HEK293 (cell line): Measurements from ENCODE around the gene NANOS3.

ENCODE experiments used
- ELK4 ChIP-seq: IDR thresholded peaks from 2 replicates; pipeline ENCODE4 v1.6.1; 2011; ENCODE audit warnings: mild to moderate bottlenecking, low read depth, low read length, borderline replicate concordance
- HOXC10 ChIP-seq: sonication (generic); formaldehyde crosslinking; IDR thresholded peaks from 2 replicates; pipeline ENCODE4 v1.8.1; 2023; ENCODE audit warnings: mild to moderate bottlenecking, missing genetic modification reagents
- INSM2 ChIP-seq: fragments of 450-650 bp; formaldehyde crosslinking; IDR thresholded peaks from 2 replicates; pipeline ENCODE4 v1.5.1; 2016; ENCODE audit warnings: missing biosample characterization, missing genetic modification characterization
- SALL2 ChIP-seq: fragments of 450-650 bp; formaldehyde crosslinking; IDR thresholded peaks from 2 replicates; pipeline ENCODE4 v1.5.0; 2017; ENCODE audit warnings: missing biosample characterization, mild to moderate bottlenecking, missing genetic modification characterization, borderline replicate concordance
- SP2 ChIP-seq: fragments of 450-650 bp; formaldehyde crosslinking; IDR thresholded peaks from 2 replicates; pipeline ENCODE4 v1.5.1; 2016; ENCODE audit warnings: missing biosample characterization, missing genetic modification characterization
- ZBTB11 ChIP-seq: fragments of 450-650 bp; formaldehyde crosslinking; conservative IDR thresholded peaks from 2 replicates; pipeline ENCODE4 v1.5.1; 2016; ENCODE audit warnings: low read depth, missing biosample characterization, missing genetic modification characterization
- ZBTB26 ChIP-seq: fragments of 450-650 bp; formaldehyde crosslinking; optimal IDR thresholded peaks from 2 replicates; pipeline ENCODE3; 2016; ENCODE audit warnings: missing biosample characterization, mild to moderate bottlenecking, missing genetic modification characterization
- ZBTB48 ChIP-seq: fragments of 450-650 bp; formaldehyde crosslinking; IDR thresholded peaks from 2 replicates; pipeline ENCODE4 v1.5.1; 2016; ENCODE audit warnings: missing biosample characterization, missing genetic modification characterization
- ZFHX2 ChIP-seq: fragments of 450-650 bp; formaldehyde crosslinking; conservative IDR thresholded peaks from 2 replicates; pipeline ENCODE4 v1.5.1; 2016; ENCODE audit warnings: missing biosample characterization, missing genetic modification characterization
- ZFP37 ChIP-seq: fragments of 450-650 bp; formaldehyde crosslinking; IDR thresholded peaks from 2 replicates; pipeline ENCODE4 v1.5.1; 2016; ENCODE audit warnings: missing biosample characterization, missing genetic modification characterization
- ZNF138 ChIP-seq: fragments of 450-650 bp; formaldehyde crosslinking; IDR thresholded peaks from 2 replicates; pipeline ENCODE4 v1.5.1; 2016; ENCODE audit warnings: missing biosample characterization, missing genetic modification characterization, borderline replicate concordance
- ZNF18 ChIP-seq: fragments of 450-650 bp; formaldehyde crosslinking; IDR thresholded peaks from 2 replicates; pipeline ENCODE4 v1.5.1; 2016; ENCODE audit warnings: missing biosample characterization, missing genetic modification characterization
- ZNF221 ChIP-seq: fragments of 450-650 bp; formaldehyde crosslinking; IDR thresholded peaks from 2 replicates; pipeline ENCODE4 v1.5.1; 2017; ENCODE audit warnings: missing biosample characterization, missing genetic modification characterization, borderline replicate concordance
- ZNF239 ChIP-seq: fragments of 450-650 bp; formaldehyde crosslinking; IDR thresholded peaks from 2 replicates; pipeline ENCODE4 v1.5.1; 2016; ENCODE audit warnings: missing biosample characterization, missing genetic modification characterization
- ZNF302 ChIP-seq: fragments of 450-650 bp; formaldehyde crosslinking; IDR thresholded peaks from 2 replicates; pipeline ENCODE4 v1.5.1; 2016; ENCODE audit warnings: missing biosample characterization, missing genetic modification characterization, low read depth
- ZNF324 ChIP-seq: fragments of 450-650 bp; formaldehyde crosslinking; IDR thresholded peaks from 2 replicates; pipeline ENCODE4 v1.5.1; 2016; ENCODE audit warnings: missing biosample characterization, missing genetic modification characterization
- ZNF391 ChIP-seq: fragments of 450-650 bp; formaldehyde crosslinking; IDR thresholded peaks from 2 replicates; pipeline ENCODE4 v1.5.1; 2016; ENCODE audit warnings: low read depth, missing biosample characterization, missing genetic modification characterization, borderline replicate concordance
- ZNF398 ChIP-seq: fragments of 450-650 bp; formaldehyde crosslinking; IDR thresholded peaks from 2 replicates; pipeline ENCODE4 v1.5.1; 2017; ENCODE audit warnings: missing biosample characterization, missing genetic modification characterization
- ZNF558 ChIP-seq: fragments of 450-650 bp; formaldehyde crosslinking; IDR thresholded peaks from 2 replicates; pipeline ENCODE4 v1.5.1; 2016; ENCODE audit warnings: missing biosample characterization, missing genetic modification characterization
- ZNF621 ChIP-seq: fragments of 450-650 bp; formaldehyde crosslinking; IDR thresholded peaks from 2 replicates; pipeline ENCODE4 v1.5.1; 2017; ENCODE audit warnings: missing biosample characterization, missing genetic modification characterization
- ZNF629 ChIP-seq: fragments of 450-650 bp; formaldehyde crosslinking; IDR thresholded peaks from 2 replicates; pipeline ENCODE4 v1.5.1; 2017; ENCODE audit warnings: missing biosample characterization, missing genetic modification characterization
- ZNF664 ChIP-seq: fragments of 450-650 bp; formaldehyde crosslinking; IDR thresholded peaks from 2 replicates; pipeline ENCODE4 v1.5.1; 2016; ENCODE audit warnings: missing biosample characterization, missing genetic modification characterization
- ZNF701 ChIP-seq: fragments of 450-650 bp; formaldehyde crosslinking; IDR thresholded peaks from 2 replicates; pipeline ENCODE4 v1.5.1; 2016; ENCODE audit warnings: missing biosample characterization, missing genetic modification characterization
- ZNF843 ChIP-seq: fragments of 450-650 bp; formaldehyde crosslinking; IDR thresholded peaks from 2 replicates; pipeline ENCODE4 v1.5.1; 2016; ENCODE audit warnings: missing biosample characterization, missing genetic modification characterization
- ZSCAN18 ChIP-seq: fragments of 450-650 bp; formaldehyde crosslinking; IDR thresholded peaks from 2 replicates; pipeline ENCODE4 v1.5.1; 2016; ENCODE audit warnings: missing biosample characterization, missing genetic modification characterization

The NANOS3 gene

GRCh38 chr19:13847407-13848339 is 29.3 kb upstream of the NANOS3 start (continued):
- TF ChIP-seq INSM2 (tag by site-specific recombination) = peak; percentile 34; the same call in 1 of the 2 replicates
- TF ChIP-seq ZNF558 = peak; percentile 51; the same call in 1 of the 2 replicates
- TF ChIP-seq ZBTB11 (tag by site-specific recombination) = peak; percentile 82
- TF ChIP-seq ZNF302 (tag by site-specific recombination) = no peak
- TF ChIP-seq ZNF629 = no peak; the same call in 1 of the 2 replicates
- TF ChIP-seq ZNF138 (tag by site-specific recombination) = no peak
- TF ChIP-seq ZNF221 (tag by site-specific recombination) = no peak
- peak; percentile 96 for TF ChIP-seq ZNF398 (tag by site-specific recombination)
- TF ChIP-seq ZNF701 (tag by site-specific recombination) = no peak
- TF ChIP-seq SP2 (tag by site-specific recombination) = peak; percentile 93
- TF ChIP-seq ZSCAN18 (tag by site-specific recombination) = peak; percentile 85; the same call in 1 of the 2 replicates
- TF ChIP-seq ZFP37 (tag by site-specific recombination) = 0 out of 2 replicates have a peak, but pooled peaks have one; percentile 13
- no peak; the same call in 1 of the 2 replicates for TF ChIP-seq ZNF18 (tag by site-specific recombination)
- TF ChIP-seq HOXC10 = no peak
- peak; percentile 55; the same call in 1 of the 2 replicates for TF ChIP-seq ZFHX2 (tag by site-specific recombination)
- peak; percentile 31; the same call in 1 of the 2 replicates for TF ChIP-seq ZNF843 (tag by site-specific recombination)
- TF ChIP-seq SALL2 (tag by site-specific recombination) = no peak
- TF ChIP-seq ZNF391 (tag by site-specific recombination) = peak; percentile 80; the same call in 1 of the 2 replicates
- no peak for TF ChIP-seq ZNF324
- TF ChIP-seq ZNF239 (tag by site-specific recombination) = no peak
- peak; percentile 60 for TF ChIP-seq ZBTB48 (tag by site-specific recombination)
- TF ChIP-seq ZBTB26 (tag by site-specific recombination) = peak; percentile 71
- TF ChIP-seq ZNF621 (tag by site-specific recombination) = no peak
- 0 out of 2 replicates have a peak, but pooled peaks have one; percentile 28 for TF ChIP-seq ZNF664
- no peak for TF ChIP-seq ELK4
